HG03060 (cell line): ENCODE results near the gene ALG2.
A peak's percentile ranks its signal among the peaks of the same experiment; 100 is the strongest.

Experiments
- ATAC-seq: cut with Tn5 transposase; IDR thresholded peaks from one replicate; pipeline ENCODE4 v1.9.1; 2021; ENCODE audit warnings: low read depth, moderate number of reproducible peaks; ENCODE audit not compliant: unreplicated experiment

Gene ALG2

GRCh38 chr9:99221621-99222415, at the start of gene ALG2, which contains the start of gene SEC61B:
Gene ALG2 (minus strand): TSS chr9:99221942. CDS start chr9:99221894, 48 bp downstream.
Gene SEC61B (plus strand): TSS chr9:99222282. CDS start chr9:99222364, 82 bp downstream.
- ATAC-seq: peak; percentile 85

- no peak for ATAC-seq
Measured at GRCh38 chr9:99270491-99270890, 48.7 kb upstream of the ALG2 start.

GRCh38 chr9:99269416-99269815, 47.7 kb upstream of the ALG2 start:
- no peak for ATAC-seq

- ATAC-seq: peak; percentile 42
Measured at GRCh38 chr9:99266255-99267023, 44.7 kb upstream of the ALG2 start.

GRCh38 chr9:99265691-99266090, 43.9 kb upstream of the ALG2 start:
- ATAC-seq: no peak

GRCh38 chr9:99264070-99264680, 42.4 kb upstream of the ALG2 start:
- no peak for ATAC-seq

- no peak for ATAC-seq
Measured at GRCh38 chr9:99262949-99263418, 41.2 kb upstream of the ALG2 start.

GRCh38 chr9:99261923-99262322, 40.2 kb upstream of the ALG2 start:
- ATAC-seq: no peak

- ATAC-seq: no peak
Measured at GRCh38 chr9:99259231-99259918, 37.6 kb upstream of the ALG2 start.

GRCh38 chr9:99257723-99258389, 36.1 kb upstream of the ALG2 start:
- no peak for ATAC-seq

- no peak for ATAC-seq
Measured at GRCh38 chr9:99255651-99256050, 33.9 kb upstream of the ALG2 start.

GRCh38 chr9:99253772-99254431, 32.2 kb upstream of the ALG2 start:
- peak; percentile 70 for ATAC-seq

GRCh38 chr9:99253134-99253533, 31.4 kb upstream of the ALG2 start:
- ATAC-seq: peak; percentile 18

GRCh38 chr9:99251157-99251556, 29.4 kb upstream of the ALG2 start:
- no peak for ATAC-seq

- no peak for ATAC-seq
Measured at GRCh38 chr9:99249619-99250018, 27.9 kb upstream of the ALG2 start.

GRCh38 chr9:99244344-99245260, 22.9 kb upstream of the ALG2 start:
- peak; percentile 96 for ATAC-seq

GRCh38 chr9:99241106-99241505, 19.4 kb upstream of the ALG2 start:
- no peak for ATAC-seq

GRCh38 chr9:99239341-99240060, 17.8 kb upstream of the ALG2 start:
- ATAC-seq: no peak
